A673 (cell line): ENCODE data around the gene VPS9D1.

Source experiments
- CTCF ChIP-seq: fragments of 300-800, 200-600 bp; sonication (generic); conservative IDR thresholded peaks from 2 replicates; pipeline ENCODE4 v1.5.1; 2017; ENCODE audit warnings: low read depth, mild to moderate bottlenecking, antibody characterized with exemption, low read length, moderate library complexity, mixed read lengths
- EZH2 ChIP-seq: fragments of 200-600 bp; sonication (generic); IDR thresholded peaks from 2 replicates; pipeline ENCODE4 v1.6.1; 2017; ENCODE audit warnings: borderline replicate concordance, low read depth, mild to moderate bottlenecking, mixed read lengths, antibody characterized with exemption, low read length; ENCODE audit not compliant: poor library complexity, severe bottlenecking

DNA sequence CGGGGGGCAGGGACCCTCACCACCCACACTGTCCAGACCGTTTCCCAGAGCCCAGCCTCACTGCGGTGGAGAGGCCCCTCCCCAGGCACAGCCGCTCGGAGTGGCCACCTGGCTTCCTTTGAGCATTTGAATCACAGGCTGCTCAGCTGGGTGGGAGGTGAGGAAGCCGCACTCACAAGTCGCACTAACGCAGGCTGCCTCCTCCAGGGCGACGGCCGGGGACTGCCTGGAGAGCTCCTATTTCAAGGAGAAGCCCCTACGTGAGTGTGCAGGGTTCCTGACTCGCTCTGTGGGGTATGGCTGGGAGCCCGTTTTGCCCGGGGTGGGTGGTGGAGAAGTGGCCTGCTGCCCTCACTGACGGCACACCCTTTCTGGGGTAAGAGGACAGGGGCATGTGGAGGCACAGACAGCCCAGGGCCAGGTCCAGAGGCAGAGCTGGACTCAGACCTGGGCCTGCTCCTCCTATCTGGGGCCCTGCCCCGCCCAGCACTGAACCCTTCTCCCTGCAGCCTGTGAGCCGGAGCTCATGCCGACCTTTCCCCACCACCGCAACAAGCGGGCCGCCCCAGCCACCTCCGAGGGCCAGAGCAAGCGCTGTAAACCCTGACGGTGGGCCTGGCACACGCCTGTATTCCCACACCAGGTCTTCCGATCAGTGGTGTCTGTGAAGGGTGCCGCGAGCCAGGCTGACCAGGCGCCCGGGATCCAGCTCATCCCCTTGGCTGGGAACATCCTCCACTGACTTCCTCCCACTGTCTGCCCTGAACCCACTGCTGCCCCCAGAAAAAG is 25.4 kb downstream of the VPS9D1 start:
- TF ChIP-seq CTCF (no peak), EZH2 (no peak)
